NCI-H2107 (cell line): Measurements from ENCODE around the gene SHPK.

Source experiments
- DNase-seq: peaks from one replicate; lab custom pipeline; 2025; lab: John Stamatoyannopoulos, UW

Gene SHPK, protein sequence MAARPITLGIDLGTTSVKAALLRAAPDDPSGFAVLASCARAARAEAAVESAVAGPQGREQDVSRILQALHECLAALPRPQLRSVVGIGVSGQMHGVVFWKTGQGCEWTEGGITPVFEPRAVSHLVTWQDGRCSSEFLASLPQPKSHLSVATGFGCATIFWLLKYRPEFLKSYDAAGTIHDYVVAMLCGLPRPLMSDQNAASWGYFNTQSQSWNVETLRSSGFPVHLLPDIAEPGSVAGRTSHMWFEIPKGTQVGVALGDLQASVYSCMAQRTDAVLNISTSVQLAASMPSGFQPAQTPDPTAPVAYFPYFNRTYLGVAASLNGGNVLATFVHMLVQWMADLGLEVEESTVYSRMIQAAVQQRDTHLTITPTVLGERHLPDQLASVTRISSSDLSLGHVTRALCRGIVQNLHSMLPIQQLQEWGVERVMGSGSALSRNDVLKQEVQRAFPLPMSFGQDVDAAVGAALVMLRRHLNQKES

GRCh38 chr17:3636154-3636907, at the start of gene SHPK, which contains the start of gene CTNS:
Gene SHPK (minus strand): TSS chr17:3636250. CDS start chr17:3636219, 31 bp downstream.
Gene CTNS (plus strand): TSS chr17:3636760. CDS start chr17:3640207, 3,447 bp downstream.
- DNase-seq = peak; percentile 69

GRCh38 chr17:3685174-3685573, 49.1 kb upstream of the SHPK start:
- DNase-seq = no peak

DNA sequence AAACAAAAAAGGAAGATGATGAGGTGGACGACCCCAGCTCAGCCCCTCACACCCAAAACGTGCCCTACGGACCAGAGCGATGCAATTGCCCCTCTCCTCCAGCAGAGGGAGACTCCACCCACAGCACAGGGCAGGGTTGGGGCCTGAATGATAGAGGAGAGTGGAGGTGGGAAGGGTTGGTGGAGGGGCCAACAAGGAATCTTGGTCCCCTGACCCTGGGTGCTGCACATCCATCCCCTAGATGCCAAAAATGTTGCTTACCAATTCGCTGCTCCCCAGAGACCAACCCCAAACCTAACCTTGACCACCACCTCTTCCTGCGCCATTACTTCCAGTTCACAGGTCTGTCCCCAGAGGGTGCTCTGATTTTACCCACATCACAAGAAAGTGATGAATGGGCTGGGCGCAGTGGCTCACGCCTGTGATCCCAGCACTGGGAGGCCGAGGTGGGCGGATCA, 47.0 kb upstream of the SHPK start:
- no peak for DNase-seq

DNA sequence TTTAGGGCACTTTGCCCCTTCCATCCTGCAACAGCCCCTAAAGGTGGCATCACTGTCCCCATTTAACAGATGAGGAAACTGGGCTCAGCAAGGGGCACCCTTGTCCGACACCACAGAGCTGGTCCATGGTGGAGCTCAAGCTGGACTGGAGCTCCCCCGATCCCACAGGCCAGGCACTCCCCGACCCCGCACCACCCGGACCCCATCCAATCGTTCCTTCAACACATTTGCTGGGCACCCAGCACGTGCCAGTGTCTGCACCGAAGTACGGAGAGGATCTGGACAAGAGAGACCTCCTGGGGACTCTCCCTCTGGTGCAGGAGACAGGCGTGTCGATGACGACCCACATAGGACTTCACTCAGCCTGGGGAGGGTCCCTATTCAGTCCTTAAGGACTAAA, 46.0 kb upstream of the SHPK start:
- no peak for DNase-seq

DNA sequence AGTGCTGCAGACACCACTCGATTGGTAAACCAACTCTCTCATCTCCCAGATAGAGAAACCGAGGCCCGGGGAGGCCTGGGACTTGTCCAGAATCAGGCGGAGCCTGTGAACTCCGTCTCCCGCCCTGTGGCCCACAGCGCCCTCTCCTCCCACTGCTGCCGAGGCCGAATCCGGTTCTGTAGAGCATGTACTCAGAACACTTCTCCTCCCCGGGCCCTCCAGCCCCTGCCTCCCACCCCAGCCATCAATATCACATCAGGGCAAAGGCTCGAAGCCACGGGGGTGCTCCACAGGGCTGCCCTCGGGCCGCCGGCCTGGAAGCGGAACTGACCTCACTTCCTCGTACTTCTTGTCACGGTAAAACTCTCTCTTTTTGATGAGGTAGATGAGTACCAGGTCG, 45.5 kb upstream of the SHPK start:
- no peak for DNase-seq

DNA sequence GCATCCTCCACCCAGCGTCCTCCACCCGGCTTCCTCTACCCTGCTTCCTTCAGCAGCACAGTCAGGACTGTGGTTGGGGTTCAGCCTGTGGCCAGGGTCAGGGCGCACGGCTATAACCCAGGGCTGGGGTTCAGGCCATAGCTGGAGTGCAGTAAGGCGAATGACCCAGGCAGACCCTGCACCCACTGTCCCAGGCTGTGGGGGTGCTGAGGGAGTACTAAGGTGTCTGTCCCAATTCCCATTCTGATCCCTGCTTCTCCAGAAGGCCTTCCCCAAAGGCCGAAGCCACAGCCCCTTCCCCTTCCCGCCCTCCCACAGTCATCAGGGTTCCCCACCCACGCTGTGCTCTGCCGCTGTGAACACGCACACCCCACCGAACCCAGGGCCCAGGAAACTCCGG, 45.0 kb upstream of the SHPK start:
- DNase-seq = no peak

GRCh38 chr17:3679531-3680126, 43.6 kb upstream of the SHPK start:
- DNase-seq = no peak

- no peak for DNase-seq
These were observed 42.9 kb upstream of the SHPK start for GRCh38 chr17:3678821-3679530.

DNA sequence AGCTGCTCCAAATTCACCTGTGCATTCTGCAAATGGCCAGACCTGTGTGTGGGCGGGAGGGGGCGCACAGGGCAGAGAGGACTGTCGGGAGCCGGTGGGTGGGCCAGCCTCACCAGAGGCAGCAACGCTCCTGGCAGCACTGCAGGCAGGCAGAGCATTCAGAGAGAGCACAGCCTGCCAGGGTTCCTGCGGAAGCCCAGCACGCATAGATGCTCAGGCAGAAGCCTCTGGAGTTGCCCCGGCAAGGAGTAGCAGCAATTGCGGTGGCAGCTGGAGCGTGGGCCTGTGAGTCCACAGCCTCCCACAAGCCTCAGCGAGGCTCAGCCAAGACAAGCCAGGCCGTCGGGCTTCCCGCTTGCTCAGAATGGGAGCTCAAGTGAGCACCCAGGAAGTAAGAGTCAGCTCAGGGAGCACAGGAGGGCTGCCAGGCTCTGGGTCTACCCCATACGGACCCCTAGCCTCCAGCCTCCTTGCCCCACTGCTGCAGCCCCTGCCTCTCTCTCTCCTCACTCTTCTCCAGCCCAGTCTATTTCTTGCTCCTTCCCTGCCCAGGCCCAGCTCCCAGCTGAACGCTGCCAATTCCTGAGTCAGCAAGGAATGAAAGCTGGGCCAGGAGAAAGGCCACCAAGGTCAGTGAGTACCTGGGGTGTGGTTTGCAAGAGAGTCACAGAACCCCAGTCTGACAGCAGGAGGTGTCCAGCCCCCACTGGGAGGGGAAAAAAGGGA, 42.2 kb upstream of the SHPK start:
- no peak for DNase-seq

DNA sequence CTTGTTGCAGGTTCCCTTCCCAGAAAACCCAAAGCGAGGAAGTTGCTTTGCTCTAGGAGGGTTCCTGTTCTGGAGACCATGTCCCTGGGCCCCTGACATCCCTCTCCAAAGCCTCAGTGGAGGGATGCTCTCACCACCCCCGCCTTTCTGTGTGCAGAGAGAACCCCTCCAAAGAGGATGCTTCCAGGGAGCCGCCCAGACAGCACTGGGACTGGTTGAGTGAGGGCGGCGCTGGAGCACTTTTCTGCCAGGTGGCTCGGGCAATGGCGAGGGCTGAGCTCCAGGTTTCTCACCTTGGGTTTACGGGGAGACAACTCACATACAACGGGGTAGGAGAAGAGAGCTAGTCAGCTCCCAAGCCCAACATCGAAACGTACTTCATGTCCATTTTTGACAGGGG, 39.8 kb upstream of the SHPK start:
- DNase-seq = no peak

GRCh38 chr17:3672571-3672970, 36.5 kb upstream of the SHPK start:
- DNase-seq = no peak

DNA sequence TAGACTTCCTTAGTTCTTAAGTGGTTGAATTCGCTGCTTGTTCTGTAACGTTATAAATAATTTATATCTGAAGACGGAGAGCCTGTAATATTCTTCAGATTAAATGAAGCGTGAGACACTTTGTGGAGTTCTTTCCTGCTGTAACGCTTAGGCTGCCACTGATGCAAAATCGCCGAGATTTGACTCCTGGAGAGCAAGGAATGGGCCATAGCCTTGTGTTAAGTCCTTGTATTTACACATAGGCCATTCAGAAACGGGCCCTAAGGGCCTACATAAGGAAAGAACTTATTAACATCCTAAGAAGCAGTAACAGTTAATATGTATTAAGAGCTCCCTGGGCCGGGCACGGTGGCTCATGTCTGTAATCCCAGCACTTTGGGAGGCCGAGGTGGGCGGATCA, 33.5 kb upstream of the SHPK start:
- no peak for DNase-seq

DNA sequence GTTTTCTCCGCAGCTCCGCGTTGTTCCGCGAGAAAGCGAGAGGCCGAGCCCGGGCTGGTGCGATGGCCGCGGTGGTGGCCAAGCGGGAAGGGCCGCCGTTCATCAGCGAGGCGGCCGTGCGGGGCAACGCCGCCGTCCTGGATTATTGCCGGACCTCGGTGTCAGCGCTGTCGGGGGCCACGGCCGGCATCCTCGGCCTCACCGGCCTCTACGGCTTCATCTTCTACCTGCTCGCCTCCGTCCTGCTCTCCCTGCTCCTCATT, 33.0 kb upstream of the SHPK start:
- no peak for DNase-seq

GRCh38 chr17:3668279-3669084, 32.4 kb upstream of the SHPK start, which contains the start of the genes EMC6 and TAX1BP3:
Gene EMC6 (plus strand): TSS chr17:3668812. CDS start chr17:3669147, 335 bp downstream.
Gene TAX1BP3 (minus strand): TSS chr17:3668578. CDS start chr17:3668526, 52 bp downstream.
- DNase-seq = peak; percentile 88

- DNase-seq = no peak
These were observed 31.6 kb upstream of the SHPK start for GRCh38 chr17:3667366-3668278.

DNA sequence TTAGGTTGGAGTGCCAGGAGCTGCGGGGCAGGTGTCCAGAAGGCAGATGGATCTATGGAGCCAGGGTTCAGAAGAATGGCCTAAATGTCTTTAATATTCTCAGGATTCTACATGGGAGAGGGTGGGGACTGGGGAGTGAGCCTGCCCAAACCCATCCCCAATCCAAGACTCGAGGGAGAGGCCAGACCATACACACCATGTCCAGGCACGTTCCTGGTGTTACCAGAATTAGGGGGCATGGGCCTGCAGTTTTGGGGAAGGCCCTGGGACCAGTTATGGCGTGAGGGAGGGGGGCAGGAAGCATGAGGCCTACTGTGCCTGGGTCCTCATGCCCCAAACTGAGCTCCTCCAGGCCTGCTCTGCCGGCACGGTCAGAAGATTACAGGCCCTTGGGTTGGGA, 30.5 kb upstream of the SHPK start:
- no peak for DNase-seq

- no peak for DNase-seq
These were observed 29.8 kb upstream of the SHPK start for GRCh38 chr17:3665834-3666233.

DNA sequence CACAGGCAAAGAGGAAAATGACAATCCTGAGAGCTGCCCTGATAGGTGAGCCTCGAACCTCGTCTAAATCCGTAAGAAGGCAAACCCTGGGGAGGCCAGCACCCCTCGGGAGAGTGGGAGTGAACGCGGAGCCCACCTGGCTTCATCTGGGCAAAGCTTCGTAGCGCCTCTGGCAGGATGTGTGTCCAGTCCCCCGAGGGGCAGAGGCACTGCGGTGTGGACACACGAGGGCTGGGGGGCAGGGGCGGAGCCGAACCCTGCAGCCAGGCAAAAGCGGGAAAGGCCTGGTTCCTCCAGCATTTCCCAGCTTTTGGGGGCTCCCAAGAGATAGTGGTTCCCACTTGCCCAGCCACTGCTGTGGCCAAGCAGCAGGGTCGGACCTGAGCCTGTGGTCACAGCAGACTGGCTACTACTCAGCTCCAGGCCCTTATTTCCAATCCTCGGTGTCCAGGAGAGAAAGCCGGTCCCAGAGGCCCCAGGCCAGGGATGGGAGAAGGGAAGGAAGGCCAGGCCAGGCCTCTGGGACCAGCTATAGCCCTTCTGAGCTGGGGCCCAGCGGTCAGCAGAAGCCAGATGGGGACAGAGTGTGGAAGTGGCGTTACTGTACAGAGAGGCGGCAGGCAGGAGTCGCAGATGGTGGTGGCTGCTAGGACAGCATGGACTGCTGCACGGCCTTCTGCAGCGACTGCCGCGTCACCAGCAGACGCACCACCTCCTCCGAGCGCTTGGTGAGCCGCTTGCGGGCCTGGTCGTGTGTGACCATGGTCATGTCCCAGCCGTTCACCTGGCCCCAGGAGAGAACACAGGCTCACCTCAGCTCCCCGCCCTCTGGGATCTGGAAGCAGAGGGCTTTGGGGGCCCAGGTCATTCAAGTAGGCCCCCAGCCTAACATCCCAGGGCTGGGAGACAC, 27.3 kb upstream of the SHPK start:
- no peak for DNase-seq
